ENCODE measurements around the gene GSK3B.

GSK3B gene

GRCh38 chr3:119864476-119864875, 229.8 kb downstream of the GSK3B start:
- DNase-seq, result no peak
- intact Hi-C loops (cut with DNase I), result no loop called here

GRCh38 chr3:119862616-119863015, 231.6 kb downstream of the GSK3B start:
- no peak for DNase-seq
- intact Hi-C loops (cut with DNase I), result no loop called here

GRCh38 chr3:119861681-119862080, 232.6 kb downstream of the GSK3B start:
- intact Hi-C loops (cut with DNase I), result no loop called here
- DNase-seq, result no peak

GRCh38 chr3:119859728-119860127, 234.5 kb downstream of the GSK3B start:
- no peak for DNase-seq
- intact Hi-C loops (cut with DNase I), result no loop called here

GRCh38 chr3:119858957-119859356, 235.3 kb downstream of the GSK3B start:
- intact Hi-C loops (cut with DNase I), result no loop called here
- no peak for DNase-seq

- intact Hi-C loops (cut with DNase I), result no loop called here
- DNase-seq, result no peak
Observed at GRCh38 chr3:119856695-119857094, 237.6 kb downstream of the GSK3B start.

- no peak for DNase-seq
- intact Hi-C loops (cut with DNase I), result no loop called here
Observed at GRCh38 chr3:119849126-119849525, 245.1 kb downstream of the GSK3B start.

GRCh38 chr3:119841808-119842471, 252.3 kb downstream of the GSK3B start:
- no peak for DNase-seq
- intact Hi-C loops (cut with DNase I), result no loop called here

GRCh38 chr3:119835556-119835955, 258.7 kb downstream of the GSK3B start:
- no peak for DNase-seq
- intact Hi-C loops (cut with DNase I), result no loop called here

- intact Hi-C loops (cut with DNase I), result no loop called here
- DNase-seq, result no peak
Observed at GRCh38 chr3:119834754-119835370, 259.4 kb downstream of the GSK3B start.

- no peak for DNase-seq
- intact Hi-C loops (cut with DNase I), result no loop called here
Observed at GRCh38 chr3:119831941-119832371, 262.3 kb downstream of the GSK3B start.

GRCh38 chr3:119831022-119831421, 263.2 kb downstream of the GSK3B start:
- intact Hi-C loops (cut with DNase I), result no loop called here
- DNase-seq, result no peak

- intact Hi-C loops (cut with DNase I), result no loop called here
- DNase-seq, result no peak
Observed at GRCh38 chr3:119829420-119829819, 264.8 kb downstream of the GSK3B start.

- intact Hi-C loops (cut with DNase I), result no loop called here
- DNase-seq, result no peak
Observed at GRCh38 chr3:119826711-119827608, 267.3 kb downstream of the GSK3B start.

GRCh38 chr3:119825820-119826219, 268.4 kb downstream of the GSK3B start:
- DNase-seq, result no peak

GRCh38 chr3:119819806-119820205, 274.4 kb downstream of the GSK3B start:
- peak in 1 of 42 donors; percentile 18 for DNase-seq
- intact Hi-C loops (cut with DNase I), result no loop called here

More at GRCh38 chr3:119825820-119826219, 268.4 kb downstream of the GSK3B start:
- intact Hi-C loops (cut with DNase I), result no loop called here

GRCh38 chr3:119818937-119819336, 275.3 kb downstream of the GSK3B start:
- intact Hi-C loops (cut with DNase I), result no loop called here
- no peak for DNase-seq

- intact Hi-C loops (cut with DNase I), result no loop called here
- DNase-seq, result peak in 1 of 42 donors; percentile 41
Observed at GRCh38 chr3:119817583-119818363, 276.5 kb downstream of the GSK3B start.

GRCh38 chr3:119817071-119817470, 277.2 kb downstream of the GSK3B start:
- peak in 1 of 42 donors; percentile 39 for DNase-seq
- intact Hi-C loops (cut with DNase I), result no loop called here
